ENCODE results near the gene RAD21L1. TPM values are rescaled to one million over a fixed set of nuclear protein-coding genes. Genes with fewer than 3 reads are reported as not detected.

Gene RAD21L1
- total RNA-seq, 2 experiments from 2014 or later: 0.18 TPM; not detected in 1

DNA sequence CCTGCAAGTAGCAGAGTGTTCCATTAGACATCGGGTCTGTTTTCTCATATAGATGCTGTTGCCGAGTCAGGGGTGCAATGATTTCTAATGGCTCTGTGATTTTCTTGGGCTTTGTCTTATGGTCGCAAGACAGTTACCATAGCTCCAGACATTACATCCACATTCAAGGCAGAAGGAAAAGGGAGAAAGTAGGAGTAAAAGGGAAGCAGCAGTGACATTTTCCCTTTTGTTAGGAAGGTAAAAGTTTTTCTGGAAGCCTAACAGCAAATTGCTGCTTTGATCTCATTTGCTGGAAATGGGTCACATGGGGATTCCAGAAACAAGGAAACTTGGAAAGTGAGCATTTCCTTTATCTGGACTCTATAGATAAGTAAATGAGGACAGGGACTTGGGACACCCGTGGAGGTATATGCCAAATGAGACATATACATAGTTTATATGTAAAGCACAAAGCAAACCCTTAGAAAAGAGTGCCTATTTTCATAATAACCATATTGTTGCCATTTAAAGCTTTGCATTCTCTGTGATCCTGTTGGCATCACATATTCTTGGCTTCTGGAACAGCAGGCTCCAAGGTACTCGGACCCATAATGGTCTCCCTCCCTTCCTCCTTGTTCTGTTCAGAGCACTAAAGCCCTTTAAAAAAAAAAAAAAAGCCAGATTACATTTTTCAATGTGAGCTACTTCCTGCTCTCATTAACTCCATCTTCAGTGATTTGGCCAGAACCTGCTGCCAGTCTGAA is 22.9 kb upstream of the RAD21L1 start, which contains the start of gene C20orf202:
Gene C20orf202, plus strand, starts transcription at position 693 of the 743 bp plus-strand sequence. CDS start 132 bp downstream, outside the sequence.
- POLR2A ChIA-PET: no interaction called here
- no peaks in the 10 kb centered on the region for H3K9me3 Mint-ChIP-seq (ENCODE audit: insufficient read depth)
- ATAC-seq (no peak), DNase-seq (no peak)
- H3K4me1 Mint-ChIP-seq (ENCODE audit: low read depth): peaks cover 7% of the 10 kb centered on the region
- H3K4me3 Mint-ChIP-seq: no peak within 1 kb of the TSS
- H3K36me3 Mint-ChIP-seq (ENCODE audit: low read depth): no peaks in the 10 kb centered on the region
- H3K27ac Mint-ChIP-seq: no peak within 1 kb of the TSS
- H3K27me3 Mint-ChIP-seq (ENCODE audit: low read depth): peaks cover 8% of the 10 kb centered on the region
- CTCF ChIA-PET: interaction anchor here (0.7 to 3.1 kb wide), 2 partner anchors 10 to 13 kb away, joined by 3 to 17 read pairs; no protein-coding TSS in a partner anchor

DNA sequence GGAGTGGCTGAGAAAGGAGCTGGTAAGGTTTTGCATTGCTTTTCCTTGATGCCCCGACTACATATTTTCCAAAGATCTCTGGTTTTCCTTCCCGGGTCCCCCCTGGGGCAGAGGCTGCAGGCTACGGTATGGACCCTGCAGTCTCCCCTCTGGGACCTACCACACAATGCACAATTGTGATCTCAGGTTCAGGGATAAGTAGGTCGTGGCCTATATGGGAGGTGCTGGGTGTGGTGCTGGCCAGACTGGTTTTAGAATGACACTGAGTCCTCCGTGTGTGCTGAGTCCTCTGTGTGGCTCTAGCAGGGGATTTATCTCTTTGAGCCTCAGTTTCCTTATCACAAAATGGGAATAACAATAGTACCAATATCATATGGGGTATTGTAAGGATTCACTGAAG is 22.2 kb upstream of the RAD21L1 start:
- ATAC-seq (no peak), DNase-seq (no peak)
- Mint-ChIP-seq H3K4me1 (ENCODE audit: low read depth) (peaks cover 7% of the 10 kb centered on the region), H3K27me3 (ENCODE audit: low read depth) (peaks cover 11% of the 10 kb centered on the region), H3K27ac (no peak overlapping the region), H3K9me3 (ENCODE audit: insufficient read depth) (no peaks in the 10 kb centered on the region), H3K36me3 (ENCODE audit: low read depth) (no peaks in the 10 kb centered on the region), H3K4me3 (no peak overlapping the region)
- ChIA-PET POLR2A (no interaction called here), CTCF (interaction anchor here (0.5 to 3.1 kb wide), 3 partner anchors 9 to 14 kb away, joined by 3 to 17 read pairs (median 3); no protein-coding TSS in a partner anchor)

DNA sequence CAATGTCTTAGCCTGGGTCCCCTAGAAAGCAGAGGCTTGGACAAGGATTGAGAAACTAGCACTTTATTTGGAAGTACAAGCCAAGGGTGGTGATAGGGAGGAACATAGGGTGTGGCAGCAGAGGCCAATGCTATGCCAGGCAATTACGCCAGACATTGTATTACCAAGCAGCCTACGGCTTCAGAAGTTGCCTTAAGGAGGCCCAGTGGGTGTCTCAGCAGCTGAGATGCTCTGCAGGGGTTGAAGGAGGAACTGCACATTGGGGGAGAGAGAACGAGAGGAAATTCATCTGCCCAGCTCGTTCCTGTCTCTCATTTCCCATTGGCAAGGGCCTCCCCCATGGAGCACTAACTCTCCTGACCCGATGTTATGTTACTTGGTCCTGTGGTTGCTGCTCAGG is 21.7 kb upstream of the RAD21L1 start:
- peaks cover 12% of the 10 kb centered on the region for H3K27me3 Mint-ChIP-seq (ENCODE audit: low read depth)

DNA sequence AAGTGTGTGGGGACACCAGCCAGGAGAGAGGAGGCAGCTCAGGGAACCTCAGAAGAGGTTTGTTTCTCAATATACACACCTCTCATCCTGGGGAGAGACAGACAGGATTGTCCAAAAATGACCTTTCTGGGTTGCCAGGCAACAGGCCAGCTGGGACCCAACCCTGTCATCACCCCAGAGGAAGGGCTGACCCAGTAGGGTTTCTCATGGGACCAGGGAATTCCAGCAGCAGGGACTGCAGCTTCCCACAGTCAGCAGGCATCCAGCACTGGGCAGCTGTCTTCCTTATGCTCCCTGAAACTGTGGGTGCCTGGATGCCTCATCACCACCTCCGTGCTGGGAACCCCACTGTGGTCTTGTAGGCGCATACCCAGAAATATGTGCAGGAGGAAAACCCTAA is 21.3 kb upstream of the RAD21L1 start:
- Mint-ChIP-seq H3K36me3 (ENCODE audit: low read depth) (no peaks in the 10 kb centered on the region), H3K9me3 (ENCODE audit: insufficient read depth) (no peaks in the 10 kb centered on the region), H3K4me1 (ENCODE audit: low read depth) (peaks cover 7% of the 10 kb centered on the region), H3K27me3 (ENCODE audit: low read depth) (peaks cover 15% of the 10 kb centered on the region), H3K27ac (no peak overlapping the region), H3K4me3 (no peak overlapping the region)
- DNase-seq (no peak), ATAC-seq (no peak)
- ChIA-PET CTCF (interaction anchor here (3.1 kb wide), 1 partner anchor 8 kb away, joined by 17 read pairs; no protein-coding TSS in a partner anchor), POLR2A (no interaction called here)

More for the DNA sequence above, 21.7 kb upstream of the RAD21L1 start:
- DNase-seq: no peak
- Mint-ChIP-seq H3K4me1 (ENCODE audit: low read depth) (peaks cover 7% of the 10 kb centered on the region), H3K27ac (no peak overlapping the region), H3K4me3 (no peak overlapping the region), H3K9me3 (ENCODE audit: insufficient read depth) (no peaks in the 10 kb centered on the region), H3K36me3 (ENCODE audit: low read depth) (no peaks in the 10 kb centered on the region)
- CTCF ChIA-PET: interaction anchor here (0.5 to 3.1 kb wide), 2 partner anchors 9 to 11 kb away, joined by 3 to 17 read pairs; no protein-coding TSS in a partner anchor
- ATAC-seq: no peak
- POLR2A ChIA-PET: no interaction called here

DNA sequence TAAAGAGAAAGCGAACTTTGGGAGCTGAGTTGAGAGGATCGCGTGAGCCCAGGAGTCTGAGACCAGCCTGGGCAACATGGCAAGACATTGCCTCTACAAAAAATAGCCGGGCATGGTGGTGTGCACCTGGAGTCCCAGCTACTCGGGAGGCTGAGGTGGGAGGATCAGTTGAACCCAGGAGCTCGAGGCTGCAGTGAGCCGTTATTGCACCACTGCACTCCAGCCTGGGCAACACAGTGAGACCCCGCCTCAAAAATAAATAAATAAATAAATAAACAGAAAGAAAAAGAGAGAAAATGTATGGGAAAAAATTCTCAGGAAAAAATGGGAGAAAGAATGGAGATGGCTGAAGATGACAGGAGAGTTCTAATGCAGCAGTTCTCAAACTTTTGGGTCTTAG is 20.0 kb upstream of the RAD21L1 start:
- H3K36me3 Mint-ChIP-seq (ENCODE audit: low read depth): no peaks in the 10 kb centered on the region
- ChIA-PET CTCF (no interaction called here), POLR2A (no interaction called here)
- H3K4me3 Mint-ChIP-seq: no peak overlapping the region
- ATAC-seq: no peak
- no peak overlapping the region for H3K27ac Mint-ChIP-seq
- H3K9me3 Mint-ChIP-seq (ENCODE audit: insufficient read depth): no peaks in the 10 kb centered on the region
- peaks cover 19% of the 10 kb centered on the region for H3K27me3 Mint-ChIP-seq (ENCODE audit: low read depth)
- DNase-seq: no peak
- H3K4me1 Mint-ChIP-seq (ENCODE audit: low read depth): no peaks in the 10 kb centered on the region

DNA sequence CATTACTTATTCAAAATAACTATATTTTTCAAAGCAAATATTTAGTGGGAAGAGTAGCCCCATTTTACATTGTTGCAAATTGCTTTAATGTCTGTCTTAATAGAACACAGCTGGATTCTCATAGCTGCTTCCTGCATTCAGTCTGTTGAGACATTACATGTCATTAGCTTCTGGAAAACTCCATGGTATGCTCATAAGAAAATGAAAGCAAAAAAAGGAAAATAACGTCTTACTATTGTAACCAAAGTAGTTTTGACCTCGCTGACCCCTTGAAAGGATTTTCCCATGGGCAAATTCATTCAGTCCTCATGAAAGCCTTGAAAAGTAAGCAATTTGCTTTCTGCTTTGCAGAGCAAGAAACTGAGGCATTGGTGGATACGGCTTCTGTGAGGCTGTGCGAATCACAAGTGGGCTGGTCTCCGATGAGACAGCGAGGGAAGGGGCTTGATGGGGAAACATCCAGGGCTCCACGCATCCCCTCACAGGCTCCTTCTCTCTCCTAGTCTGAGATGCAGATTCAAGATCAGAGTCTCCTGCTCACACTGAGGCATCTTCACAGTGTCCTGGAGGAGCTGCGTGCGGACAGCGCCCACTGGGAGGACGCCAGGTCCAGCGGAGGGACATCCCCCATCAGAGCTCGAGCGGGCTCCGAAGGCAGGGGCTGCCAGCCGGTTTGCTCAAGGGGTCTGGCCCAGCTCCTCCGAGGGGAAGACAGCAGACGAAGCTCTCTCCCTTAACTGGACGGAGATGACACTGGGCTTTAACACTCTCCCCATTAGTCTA is 19.3 kb upstream of the RAD21L1 start:
- no peak overlapping the region for H3K4me3 Mint-ChIP-seq
- no peak for DNase-seq
- no peaks in the 10 kb centered on the region for H3K9me3 Mint-ChIP-seq (ENCODE audit: insufficient read depth)
- ChIA-PET CTCF (no interaction called here), POLR2A (no interaction called here)
- H3K36me3 Mint-ChIP-seq (ENCODE audit: low read depth): no peaks in the 10 kb centered on the region
- H3K4me1 Mint-ChIP-seq (ENCODE audit: low read depth): no peaks in the 10 kb centered on the region
- peaks cover 23% of the 10 kb centered on the region for H3K27me3 Mint-ChIP-seq (ENCODE audit: low read depth)
- no peak for ATAC-seq
- H3K27ac Mint-ChIP-seq: no peak overlapping the region

DNA sequence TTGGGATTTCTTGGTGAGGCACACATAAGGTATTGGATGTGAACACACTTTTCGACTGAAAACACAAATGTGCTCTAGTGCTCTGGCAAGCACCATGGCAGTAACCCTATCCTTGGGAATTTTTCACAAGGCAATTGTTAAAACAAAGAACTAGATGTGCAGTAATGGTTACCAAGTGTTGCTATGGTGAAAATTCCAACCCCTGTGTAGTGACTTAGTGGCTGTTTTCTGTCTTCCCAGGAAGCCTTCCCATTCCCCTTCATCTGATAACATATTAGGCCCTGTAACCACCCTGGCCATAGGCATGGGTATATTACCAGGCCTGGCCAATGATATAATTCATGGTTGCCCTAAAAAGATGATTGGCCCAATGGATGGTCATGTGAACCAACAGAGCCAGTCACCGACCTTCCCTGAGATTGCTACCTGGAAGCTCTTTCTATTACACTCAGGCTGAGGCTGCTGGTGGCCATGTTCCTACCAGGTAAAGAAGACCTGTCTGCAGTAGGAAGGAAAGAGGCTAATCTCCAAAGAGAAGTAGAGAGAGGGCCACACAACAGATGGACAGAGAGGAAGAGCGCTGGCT is 18.5 kb upstream of the RAD21L1 start:
- peaks cover 29% of the 10 kb centered on the region for H3K27me3 Mint-ChIP-seq (ENCODE audit: low read depth)
- no peak overlapping the region for H3K27ac Mint-ChIP-seq
- no peak for ATAC-seq
- CTCF ChIA-PET: no interaction called here
- peaks cover 1% of the 10 kb centered on the region for H3K4me1 Mint-ChIP-seq (ENCODE audit: low read depth)
- no peak for DNase-seq
- H3K9me3 Mint-ChIP-seq (ENCODE audit: insufficient read depth): no peaks in the 10 kb centered on the region
- no peaks in the 10 kb centered on the region for H3K36me3 Mint-ChIP-seq (ENCODE audit: low read depth)
- H3K4me3 Mint-ChIP-seq: no peak overlapping the region
- POLR2A ChIA-PET: no interaction called here

DNA sequence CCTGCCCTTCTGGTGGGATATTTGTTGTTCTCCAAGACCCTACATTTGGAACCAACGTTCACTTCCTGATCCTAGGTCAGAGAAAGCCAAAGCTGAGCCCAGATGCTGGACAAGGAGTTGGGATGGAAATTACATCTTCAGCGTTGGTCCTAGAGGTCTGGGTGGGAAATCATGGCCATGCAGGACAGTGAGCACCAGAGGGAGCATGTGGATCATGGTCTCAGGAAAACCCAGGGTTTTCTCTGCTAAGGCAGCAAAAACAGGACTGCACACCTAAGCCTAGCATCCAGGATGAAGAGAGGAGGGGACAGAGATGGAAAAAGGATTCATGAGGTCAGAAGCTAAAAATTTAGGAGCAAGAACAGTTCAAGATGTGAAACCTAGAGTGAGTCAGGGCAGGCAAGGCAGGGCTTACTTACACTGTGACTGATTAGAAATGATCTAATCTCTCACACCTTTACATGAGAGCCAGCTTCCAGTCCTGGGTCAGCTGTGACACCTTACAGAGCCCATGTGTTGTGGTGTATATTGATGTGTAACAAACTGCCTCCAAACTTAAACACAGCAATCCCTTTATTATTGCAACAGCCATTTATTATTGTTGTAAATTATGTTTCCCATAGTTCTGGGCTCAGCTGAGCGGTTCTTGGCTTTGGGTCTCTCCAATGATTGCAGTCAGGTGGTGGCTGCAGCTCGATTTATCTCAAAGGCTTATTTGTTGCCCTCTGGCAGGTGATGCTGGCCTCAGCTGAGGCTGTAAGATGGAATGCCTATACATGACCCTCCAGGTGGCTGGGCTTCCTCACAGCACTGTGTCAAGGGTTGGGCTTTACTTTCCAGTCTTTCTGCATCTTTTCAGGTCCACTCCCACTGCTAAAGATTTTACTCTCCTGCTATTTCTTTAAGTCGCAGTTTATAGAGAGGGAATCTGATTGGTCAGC is 16.1 kb upstream of the RAD21L1 start:
- Mint-ChIP-seq H3K4me3 (no peak overlapping the region), H3K36me3 (ENCODE audit: low read depth) (no peaks in the 10 kb centered on the region), H3K9me3 (ENCODE audit: insufficient read depth) (no peaks in the 10 kb centered on the region), H3K4me1 (ENCODE audit: low read depth) (peaks cover 11% of the 10 kb centered on the region), H3K27me3 (ENCODE audit: low read depth) (peaks cover 29% of the 10 kb centered on the region), H3K27ac (no peak overlapping the region)
- DNase-seq (no peak), ATAC-seq (no peak)
- ChIA-PET POLR2A (no interaction called here), CTCF (interaction anchor here (1.0 to 3.5 kb wide), 4 partner anchors 16 to 286 kb away, joined by 3 to 22 read pairs (median 3); no protein-coding TSS in a partner anchor)

DNA sequence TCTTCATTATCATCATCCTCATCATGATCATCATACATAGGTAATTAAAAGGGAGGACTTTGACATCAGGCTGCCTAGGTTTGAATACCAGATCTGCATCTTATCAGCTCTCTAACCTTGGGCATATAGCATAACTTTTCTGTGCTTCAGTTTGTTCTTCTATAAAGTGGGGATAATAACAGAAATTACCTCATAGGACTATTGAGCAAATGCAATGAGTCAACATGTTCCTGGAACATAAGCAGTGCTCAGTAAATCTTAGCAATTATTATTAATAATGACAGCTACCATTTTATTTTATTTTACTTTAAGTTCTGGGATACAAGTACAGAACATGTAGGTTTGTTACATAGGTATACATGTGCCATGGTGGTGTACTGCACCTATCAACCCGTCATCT is 15.3 kb upstream of the RAD21L1 start:
- Mint-ChIP-seq H3K9me3 (ENCODE audit: insufficient read depth) (no peaks in the 10 kb centered on the region), H3K4me3 (no peak overlapping the region), H3K27ac (no peak overlapping the region), H3K36me3 (ENCODE audit: low read depth) (no peaks in the 10 kb centered on the region), H3K4me1 (ENCODE audit: low read depth) (peaks cover 19% of the 10 kb centered on the region), H3K27me3 (ENCODE audit: low read depth) (peaks cover 29% of the 10 kb centered on the region)
- no peak for ATAC-seq
- ChIA-PET POLR2A (no interaction called here), CTCF (interaction anchor here (1.0 to 5.0 kb wide), 3 partner anchors 16 to 285 kb away, joined by 3 to 22 read pairs (median 20); partner anchors contain the start of gene RAD21L1)
- DNase-seq: no peak

DNA sequence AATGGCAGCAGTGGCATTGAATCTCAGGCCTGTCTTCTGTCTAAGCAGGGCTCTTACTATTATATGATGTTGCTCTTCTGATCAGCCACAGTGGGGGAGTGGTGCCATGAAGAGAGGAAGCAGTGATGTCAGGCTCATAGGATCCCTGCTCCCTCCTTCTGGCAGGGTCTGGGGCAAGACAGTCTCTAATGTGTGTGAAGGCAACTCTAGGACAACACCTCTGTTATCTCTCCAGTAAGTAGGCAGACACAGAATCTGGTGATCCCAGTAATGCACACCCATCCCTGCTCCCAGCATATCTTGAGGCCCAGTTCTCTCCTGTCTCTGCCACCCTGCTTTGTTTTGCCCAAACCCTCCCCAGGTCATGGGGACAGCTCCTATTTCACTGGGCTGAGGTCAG is 13.8 kb upstream of the RAD21L1 start:
- Mint-ChIP-seq H3K4me3 (no peak overlapping the region), H3K9me3 (ENCODE audit: insufficient read depth) (no peaks in the 10 kb centered on the region), H3K27ac (no peak overlapping the region), H3K27me3 (ENCODE audit: low read depth) (peaks cover 29% of the 10 kb centered on the region), H3K4me1 (ENCODE audit: low read depth) (peaks cover 34% of the 10 kb centered on the region), H3K36me3 (ENCODE audit: low read depth) (no peaks in the 10 kb centered on the region)
- no peak for ATAC-seq
- no peak for DNase-seq
- POLR2A ChIA-PET: no interaction called here
- CTCF ChIA-PET: interaction anchor here (0.6 to 5.0 kb wide), 10 partner anchors 8 to 256 kb away, joined by 3 to 29 read pairs (median 14); partner anchors contain the start of genes C20orf202 and RAD21L1
